ENCODE results near the gene CCNQ. TPM values are rescaled to one million over a fixed set of nuclear protein-coding genes. Genes with fewer than 3 reads are reported as not detected.
A peak's percentile ranks its signal among the peaks of the same experiment; 100 is the strongest.

CCNQ gene
- total and polyA plus RNA-seq, 2 donors (not counting 1 experiment from before 2014, with no cell fraction given), result 31.8 to 66.0 TPM

- Mint-ChIP-seq H3K27me3 (peaks cover 17% of the 10 kb centered on the region), H3K27ac (no peak overlapping the region), H3K4me3 (peak overlapping the region; percentile 10), H3K9me3 (ENCODE audit: insufficient read depth) (no peaks in the 10 kb centered on the region), H3K4me1 (peaks cover 18% of the 10 kb centered on the region)
- peaks cover 17 to 31% of the 10 kb centered on the region in 2 donors for H3K4me1 ChIP-seq (ENCODE audit: control insufficient read depth in 2 of 2, insufficient read depth in 2 of 2, low read length in 2 of 2)
- no peak overlapping the region for H3K9ac ChIP-seq (ENCODE audit: low read length)
- H3K4me3 ChIP-seq (ENCODE audit: control extremely low read depth in 1 of 5, extremely low read depth in 1 of 5, insufficient read depth in 1 of 5, low read depth in 2 of 5, low read length in 4 of 5), result no peak overlapping the region
- H3K27ac ChIP-seq (ENCODE audit: low read length in 2 of 2), result no peak overlapping the region
- H3K27me3 ChIP-seq (replicated peaks in 1 of 4; ENCODE audit: control extremely low read depth in 1 of 4, control insufficient read depth in 3 of 4, insufficient read depth in 4 of 4, low read length in 3 of 4), result peaks cover 0 to 75% (median 15%) of the 10 kb centered on the region in 4 experiments
- peak overlapping the region; percentile 19 for H3K4me2 ChIP-seq (replicated peaks; ENCODE audit: low read depth, low read length, poor library complexity, severe bottlenecking)
- H3K9me3 ChIP-seq (ENCODE audit: control extremely low read depth in 1 of 3, control insufficient read depth in 2 of 3, insufficient read depth in 1 of 3, low read length in 2 of 3), result no peaks in the 10 kb centered on the region
- intact Hi-C loops (cut with micrococcal nuclease), result loop anchor here (5.0 kb wide), 1 partner anchor 32 kb away; no protein-coding TSS in a partner anchor
- no peaks in the 10 kb centered on the region for H3K79me2 ChIP-seq (ENCODE audit: control insufficient read depth, insufficient read depth, low read length)
- ChIA-PET POLR2A (no interaction called here), CTCF (interaction anchor here (0.9 to 1.4 kb wide), 3 partner anchors 9 to 704 kb away, joined by 3 to 5 read pairs (median 3); no protein-coding TSS in a partner anchor)
- H2AFZ ChIP-seq (ENCODE audit: insufficient read depth, low read depth, low read length, poor library complexity, severe bottlenecking), result no peak overlapping the region
- no peaks in the 10 kb centered on the region for H3K36me3 ChIP-seq (replicated peaks in 1 of 2; ENCODE audit: control extremely low read depth in 1 of 2, control insufficient read depth in 1 of 2, extremely low read depth in 1 of 2, insufficient read depth in 2 of 2, low read length in 1 of 2)
- WGBS (ENCODE audit: insufficient coverage), result 6% methylated on average over 19 of the region's 46 CpGs
- no peaks in the 10 kb centered on the region for H4K20me1 ChIP-seq (ENCODE audit: control insufficient read depth, insufficient read depth, low read length, poor library complexity, severe bottlenecking)
- ATAC-seq (ENCODE audit: low read depth) (no peak), DNase-seq (peak; percentile 12)
- TF ChIP-seq CTCF (IDR thresholded peaks at IDR 0.05) (no peak), EZH2 (IDR thresholded peaks at IDR 0.05; ENCODE audit: borderline replicate concordance, insufficient read depth, low read depth, low read length, poor library complexity, severe bottlenecking) (no peak)
Measured at GRCh38 chrX:153644356-153645125, 45.6 kb upstream of the CCNQ start.
